GM18498 (cell line): ENCODE measurements around the gene MADD.
"Not testable (repeated sequence)": the region's sequence is repeated elsewhere in the genome, so short reads cannot be mapped to it uniquely, and the experiment has no call there.

Experiments
- ATAC-seq: cut with Tn5 transposase; IDR thresholded peaks from one replicate; pipeline ENCODE4 v1.9.1; 2021; ENCODE audit warnings: mild to moderate bottlenecking, moderate library complexity; ENCODE audit not compliant: unreplicated experiment

MADD gene

DNA sequence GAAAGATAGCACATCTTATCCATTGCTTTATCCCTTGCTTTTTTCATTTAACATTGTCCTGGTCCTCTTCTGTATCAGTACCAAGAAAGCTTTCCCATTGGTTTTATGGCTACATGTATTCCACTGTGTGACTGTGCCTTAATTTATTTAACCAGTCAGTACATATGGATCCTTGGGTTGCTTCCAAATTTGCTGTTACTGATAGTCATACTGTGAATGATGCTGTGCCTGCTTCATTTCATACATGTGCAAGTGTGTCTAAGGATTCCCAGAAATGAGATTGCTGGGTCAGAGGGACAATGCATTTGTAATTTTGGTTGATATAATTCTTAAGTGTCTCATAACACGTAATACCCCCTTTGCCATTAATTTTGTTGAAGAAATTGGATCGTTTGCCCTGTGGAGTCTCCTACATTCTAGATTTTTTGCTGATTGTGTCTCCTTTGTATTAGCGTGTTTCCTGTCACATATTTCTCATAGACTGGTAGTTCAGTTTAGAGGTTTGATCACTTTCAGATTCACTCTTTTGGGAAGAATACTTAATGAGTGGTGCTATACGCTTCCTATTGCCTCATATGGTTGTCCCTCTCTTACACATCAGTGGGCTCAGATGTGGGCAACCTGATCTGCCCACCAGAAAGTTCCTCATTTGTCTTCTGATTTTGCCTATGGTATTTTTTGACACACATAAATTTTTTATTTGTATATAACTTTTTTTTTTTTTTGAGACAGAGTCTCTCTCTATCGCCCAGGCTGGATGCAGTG lies 47.3 kb downstream of the MADD start:
- no peak for ATAC-seq

GRCh38 chr11:47318166-47318565 lies 48.2 kb downstream of the MADD start:
- no peak for ATAC-seq

- ATAC-seq: no peak
These were observed 54.6 kb downstream of the MADD start for GRCh38 chr11:47324520-47324919.

- ATAC-seq: no peak
These were observed 55.5 kb downstream of the MADD start for GRCh38 chr11:47325271-47326041.

DNA sequence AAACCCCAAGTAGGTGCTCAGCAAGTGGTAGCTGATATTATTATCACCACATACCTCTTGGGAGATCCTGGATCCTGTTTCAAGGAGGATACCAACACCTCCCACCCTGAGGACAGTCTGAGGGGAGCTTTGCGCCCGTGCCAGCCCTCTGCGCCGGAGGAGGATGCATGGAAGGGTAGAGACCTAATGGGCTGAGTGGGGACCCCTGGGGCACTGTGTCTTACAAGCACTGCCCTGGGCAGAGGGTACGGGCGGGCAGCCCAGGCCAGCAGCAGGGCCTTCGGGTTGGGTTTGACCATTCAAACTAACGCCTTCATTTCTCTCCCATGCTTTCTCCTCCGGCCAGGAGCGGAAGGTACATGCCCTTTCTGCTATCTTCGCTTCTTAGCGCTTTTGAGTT lies 56.3 kb downstream of the MADD start:
- no peak for ATAC-seq

DNA sequence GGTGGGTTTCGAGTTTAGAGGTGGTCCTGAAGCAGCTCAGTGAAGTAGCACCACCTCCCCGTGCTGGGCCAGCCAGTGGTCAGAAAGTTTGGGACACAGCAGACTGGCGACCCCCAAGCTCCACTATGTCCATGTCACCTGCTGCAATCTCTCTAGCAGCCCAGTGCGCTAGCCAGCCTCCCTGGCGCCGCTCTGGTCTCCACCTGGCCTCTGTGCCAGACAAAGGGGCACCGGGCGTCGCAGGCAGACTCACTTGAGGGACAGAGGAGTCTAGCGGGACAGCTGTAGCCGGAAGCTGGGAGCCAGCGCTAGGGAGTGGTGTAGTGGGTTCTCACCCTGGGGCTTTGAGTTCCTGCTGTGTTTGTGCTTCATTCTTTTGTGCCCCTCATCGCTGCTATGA lies 57.1 kb downstream of the MADD start:
- ATAC-seq: no peak

GRCh38 chr11:47327949-47328348 lies 58.0 kb downstream of the MADD start:
- ATAC-seq: no peak

DNA sequence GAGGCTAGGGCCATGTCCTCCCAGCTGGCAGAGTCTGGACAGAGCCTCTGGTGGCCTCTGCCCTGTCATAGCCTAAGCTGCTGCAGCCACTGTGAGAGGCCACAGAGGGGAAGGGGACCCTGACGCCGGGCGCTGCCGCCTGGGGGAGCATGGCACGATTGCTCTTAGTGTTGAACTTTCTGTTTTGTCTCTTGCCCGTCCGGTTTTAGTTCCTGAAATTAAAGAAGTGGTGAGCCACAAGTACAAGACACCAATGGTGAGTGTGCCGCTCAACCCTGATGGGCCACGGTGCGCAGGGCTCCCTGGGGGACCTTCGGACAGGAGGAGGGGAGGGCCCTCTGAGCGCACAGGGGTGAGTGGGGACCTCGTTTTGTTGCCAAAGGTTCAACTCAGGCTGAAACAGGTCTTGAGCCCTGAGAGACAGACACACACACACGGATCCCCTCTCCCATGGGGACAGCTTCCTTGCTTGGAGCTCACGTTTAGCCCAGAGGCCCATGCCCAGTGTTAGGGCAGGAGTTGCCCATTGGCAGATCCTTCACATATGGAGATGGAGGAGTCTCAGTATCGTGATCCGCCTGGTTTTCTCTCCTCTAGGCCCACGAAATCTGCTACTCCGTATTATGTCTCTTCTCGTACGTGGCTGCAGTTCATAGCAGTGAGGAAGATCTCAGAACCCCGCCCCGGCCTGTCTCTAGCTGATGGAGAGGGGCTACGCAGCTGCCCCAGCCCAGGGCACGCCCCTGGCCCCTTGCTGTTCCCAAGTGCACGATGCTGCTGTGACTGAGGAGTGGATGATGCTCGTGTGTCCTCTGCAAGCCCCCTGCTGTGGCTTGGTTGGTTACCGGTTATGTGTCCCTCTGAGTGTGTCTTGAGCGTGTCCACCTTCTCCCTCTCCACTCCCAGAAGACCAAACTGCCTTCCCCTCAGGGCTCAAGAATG lies 58.8 kb downstream of the MADD start:
- ATAC-seq: peak; percentile 71

DNA sequence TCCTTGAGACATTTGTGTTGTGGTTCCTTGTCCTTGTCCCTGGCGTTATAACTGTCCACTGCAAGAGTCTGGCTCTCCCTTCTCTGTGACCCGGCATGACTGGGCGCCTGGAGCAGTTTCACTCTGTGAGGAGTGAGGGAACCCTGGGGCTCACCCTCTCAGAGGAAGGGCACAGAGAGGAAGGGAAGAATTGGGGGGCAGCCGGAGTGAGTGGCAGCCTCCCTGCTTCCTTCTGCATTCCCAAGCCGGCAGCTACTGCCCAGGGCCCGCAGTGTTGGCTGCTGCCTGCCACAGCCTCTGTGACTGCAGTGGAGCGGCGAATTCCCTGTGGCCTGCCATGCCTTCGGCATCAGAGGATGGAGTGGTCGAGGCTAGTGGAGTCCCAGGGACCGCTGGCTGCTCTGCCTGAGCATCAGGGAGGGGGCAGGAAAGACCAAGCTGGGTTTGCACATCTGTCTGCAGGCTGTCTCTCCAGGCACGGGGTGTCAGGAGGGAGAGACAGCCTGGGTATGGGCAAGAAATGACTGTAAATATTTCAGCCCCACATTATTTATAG lies 59.6 kb downstream of the MADD start:
- no peak for ATAC-seq

DNA sequence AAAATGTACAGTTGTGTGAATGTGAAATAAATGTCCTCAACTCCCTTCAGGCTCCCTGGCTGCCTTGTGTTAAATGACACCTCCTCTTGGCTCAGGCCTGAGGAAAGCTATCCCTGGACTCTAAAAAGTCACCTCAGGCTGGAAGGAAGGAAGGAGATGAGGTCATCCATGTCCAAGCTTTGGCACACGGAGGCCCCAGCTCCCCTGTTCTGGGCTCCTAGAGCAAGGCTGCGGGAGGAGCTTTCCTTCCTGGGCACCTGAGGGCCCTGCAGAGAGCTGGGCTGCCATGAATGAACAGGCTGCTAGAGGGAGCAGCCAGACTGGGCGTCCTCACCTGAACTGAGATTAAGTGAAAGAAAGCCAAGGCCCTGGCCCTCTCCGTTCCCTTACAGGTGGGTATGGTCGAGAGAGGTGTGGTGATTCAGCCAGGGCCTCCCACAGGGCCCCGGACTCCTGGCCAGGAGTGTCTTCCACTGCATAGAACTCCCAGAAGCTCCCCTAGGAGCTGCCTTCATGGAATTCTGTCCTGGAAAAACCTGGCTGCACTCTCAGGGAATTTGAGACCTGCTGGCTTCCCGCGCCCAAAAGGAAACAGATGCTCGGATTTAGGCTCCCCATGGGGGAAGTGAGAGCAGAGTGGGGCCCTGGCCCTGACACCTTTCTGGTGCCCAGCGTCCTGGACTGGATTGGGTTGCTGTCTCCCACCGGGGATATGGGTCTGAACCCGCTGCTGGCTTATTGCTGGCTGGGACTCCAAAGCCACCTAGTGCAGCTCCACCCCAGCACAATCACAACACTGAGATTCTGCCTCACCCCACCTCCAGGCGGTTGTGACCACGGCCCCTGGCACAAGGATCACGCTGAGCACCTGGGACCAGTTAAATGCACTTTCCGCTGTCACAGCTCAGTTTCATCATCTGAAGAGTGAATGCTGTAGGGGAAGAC lies 60.3 kb downstream of the MADD start:
- no peak for ATAC-seq

DNA sequence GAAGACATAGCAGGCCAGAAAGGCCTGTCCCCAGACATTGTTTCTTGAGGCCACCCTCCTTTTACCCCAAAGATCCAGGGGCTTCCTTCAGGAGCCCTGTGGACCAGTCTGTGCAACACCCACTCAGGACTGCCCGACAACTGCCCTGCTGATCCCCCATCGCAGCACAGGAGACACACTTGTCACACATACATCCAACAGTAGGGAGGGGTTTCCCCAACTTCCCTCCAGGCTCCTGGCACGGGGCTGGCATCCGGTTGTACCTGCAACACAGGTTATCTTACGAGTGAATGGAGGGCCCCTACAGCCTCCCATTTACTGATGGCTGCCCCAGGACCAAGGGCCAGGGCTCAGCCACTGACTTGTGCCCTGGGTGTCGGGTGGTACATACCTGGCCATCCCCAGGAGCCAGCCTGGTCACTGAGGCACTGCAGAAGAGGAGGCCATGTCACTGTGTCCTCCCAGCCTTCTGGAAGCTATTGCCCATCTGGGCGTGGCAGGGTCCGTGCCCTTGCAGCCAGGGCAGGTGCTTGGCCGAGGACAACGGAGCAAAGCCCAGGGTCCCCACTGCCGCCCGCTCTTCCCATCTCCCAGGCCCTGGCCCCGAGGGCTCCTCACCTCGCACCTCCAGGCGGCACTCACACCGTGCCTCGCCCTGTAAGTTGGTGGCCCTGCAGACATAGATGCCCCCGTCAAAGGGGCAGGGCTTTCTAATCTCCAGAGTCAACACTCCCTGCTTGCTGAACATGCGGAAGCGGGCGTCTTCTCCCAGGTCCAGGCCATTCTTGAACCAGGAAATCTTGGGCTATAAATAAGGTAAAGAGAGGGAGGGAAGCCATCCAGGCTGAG lies 61.7 kb downstream of the MADD start:
- no peak for ATAC-seq

- ATAC-seq: no peak
These were observed 62.4 kb downstream of the MADD start for GRCh38 chr11:47332303-47332711.

GRCh38 chr11:47332791-47333525 lies 63.0 kb downstream of the MADD start:
- ATAC-seq: no peak

- ATAC-seq: no peak
These were observed 63.6 kb downstream of the MADD start for GRCh38 chr11:47333526-47333845.

DNA sequence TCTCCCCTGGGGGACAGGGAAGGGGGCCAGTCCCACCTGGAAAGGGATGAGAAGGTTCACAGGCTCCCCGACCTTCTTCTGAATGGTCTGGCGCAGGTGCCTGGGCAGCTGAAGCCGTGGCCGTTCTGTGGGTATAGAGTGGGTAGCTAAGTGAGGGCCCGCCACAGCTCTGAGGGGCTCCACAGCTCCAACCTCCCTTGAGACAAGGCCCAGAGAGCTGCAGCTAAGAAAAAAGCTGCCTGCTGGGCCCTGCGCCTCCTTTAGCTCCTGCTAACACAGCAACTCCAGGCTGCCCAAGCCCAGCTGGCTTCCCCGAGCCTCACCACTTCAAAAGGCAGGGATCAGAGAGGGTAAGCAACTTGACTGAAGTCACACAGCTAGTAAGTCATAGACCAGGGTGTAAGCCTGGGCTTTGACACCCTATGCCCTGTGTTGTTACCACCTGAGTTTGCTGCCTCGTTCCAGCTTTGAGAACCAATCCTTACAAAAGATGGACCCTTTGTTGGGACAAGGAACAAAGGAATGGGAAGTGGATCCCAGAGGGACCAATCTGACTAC lies 64.0 kb downstream of the MADD start:
- ATAC-seq: no peak

- ATAC-seq: not testable (repeated sequence)
These were observed 64.9 kb downstream of the MADD start for GRCh38 chr11:47334699-47335411.

- no peak for ATAC-seq
These were observed 65.8 kb downstream of the MADD start for GRCh38 chr11:47335733-47336132.
